AG09309 (cell line): ENCODE measurements around the gene GFOD2.

ENCODE experiments used
- DNase-seq: peaks from one replicate; pipeline ENCODE4 v3.0.0-alpha.2; 2010; ENCODE audit warnings: low read depth
- H3K4me3 ChIP-seq: 2 replicates; pipeline ENCODE4 v1.5.1; 2011; ENCODE audit warnings: mild to moderate bottlenecking, low read depth, low read length, moderate library complexity; ENCODE audit not compliant: control insufficient read depth
- TF ChIP-seq, protein P1 (sequence below): IDR thresholded peaks from 2 replicates; pipeline ENCODE4 v1.5.1; 2011; ENCODE audit warnings: mild to moderate bottlenecking, low read depth, low read length, inconsistent platforms; ENCODE audit not compliant: insufficient read depth, control insufficient read depth; ENCODE audit errors: missing control alignments

The GFOD2 gene, protein sequence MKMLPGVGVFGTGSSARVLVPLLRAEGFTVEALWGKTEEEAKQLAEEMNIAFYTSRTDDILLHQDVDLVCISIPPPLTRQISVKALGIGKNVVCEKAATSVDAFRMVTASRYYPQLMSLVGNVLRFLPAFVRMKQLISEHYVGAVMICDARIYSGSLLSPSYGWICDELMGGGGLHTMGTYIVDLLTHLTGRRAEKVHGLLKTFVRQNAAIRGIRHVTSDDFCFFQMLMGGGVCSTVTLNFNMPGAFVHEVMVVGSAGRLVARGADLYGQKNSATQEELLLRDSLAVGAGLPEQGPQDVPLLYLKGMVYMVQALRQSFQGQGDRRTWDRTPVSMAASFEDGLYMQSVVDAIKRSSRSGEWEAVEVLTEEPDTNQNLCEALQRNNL

DNA sequence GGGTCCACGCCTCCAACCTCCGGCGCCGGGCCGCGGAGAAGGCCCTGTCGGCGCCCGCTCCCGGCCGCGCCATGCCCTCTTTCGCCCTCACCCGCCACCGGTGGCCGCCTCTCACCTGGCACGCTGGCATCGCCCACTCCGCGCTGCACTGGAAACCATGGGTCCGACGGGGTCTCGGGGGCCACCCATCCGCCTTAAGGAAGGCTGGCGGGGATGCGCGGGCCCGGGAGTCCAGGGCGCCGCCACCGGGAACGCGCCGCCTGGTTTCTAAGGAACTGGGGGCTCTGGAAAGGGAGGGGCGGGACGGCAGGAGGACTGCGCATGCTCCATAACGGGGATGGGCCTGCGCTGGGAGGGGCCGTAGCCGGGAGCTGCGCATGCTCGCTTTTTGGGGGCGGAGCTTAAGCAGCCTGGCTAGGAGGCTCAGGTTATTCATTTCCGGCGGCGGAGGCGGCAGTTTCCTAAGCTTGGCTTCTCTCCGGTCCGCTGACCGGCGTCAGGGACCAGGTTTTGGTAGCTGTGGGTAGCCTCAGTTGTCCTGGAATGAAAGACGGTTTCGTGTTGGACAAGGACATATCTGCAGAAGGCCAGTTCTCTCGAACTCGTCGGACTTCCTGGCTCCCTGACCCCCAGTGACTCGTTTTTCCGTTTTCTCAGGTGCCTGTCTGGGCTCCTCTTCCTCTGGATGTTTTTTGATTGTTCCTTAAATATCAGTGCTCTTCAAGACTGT, at the start of gene GFOD2:
GFOD2 (minus strand) TSS at position 269 of the 730 bp plus-strand sequence. CDS start 33,601 bp downstream, outside the sequence.
- peak within 1 kb of the TSS; percentile 78 for H3K4me3 ChIP-seq
- peak; percentile 71 for DNase-seq
- TF ChIP-seq, protein P1, sequence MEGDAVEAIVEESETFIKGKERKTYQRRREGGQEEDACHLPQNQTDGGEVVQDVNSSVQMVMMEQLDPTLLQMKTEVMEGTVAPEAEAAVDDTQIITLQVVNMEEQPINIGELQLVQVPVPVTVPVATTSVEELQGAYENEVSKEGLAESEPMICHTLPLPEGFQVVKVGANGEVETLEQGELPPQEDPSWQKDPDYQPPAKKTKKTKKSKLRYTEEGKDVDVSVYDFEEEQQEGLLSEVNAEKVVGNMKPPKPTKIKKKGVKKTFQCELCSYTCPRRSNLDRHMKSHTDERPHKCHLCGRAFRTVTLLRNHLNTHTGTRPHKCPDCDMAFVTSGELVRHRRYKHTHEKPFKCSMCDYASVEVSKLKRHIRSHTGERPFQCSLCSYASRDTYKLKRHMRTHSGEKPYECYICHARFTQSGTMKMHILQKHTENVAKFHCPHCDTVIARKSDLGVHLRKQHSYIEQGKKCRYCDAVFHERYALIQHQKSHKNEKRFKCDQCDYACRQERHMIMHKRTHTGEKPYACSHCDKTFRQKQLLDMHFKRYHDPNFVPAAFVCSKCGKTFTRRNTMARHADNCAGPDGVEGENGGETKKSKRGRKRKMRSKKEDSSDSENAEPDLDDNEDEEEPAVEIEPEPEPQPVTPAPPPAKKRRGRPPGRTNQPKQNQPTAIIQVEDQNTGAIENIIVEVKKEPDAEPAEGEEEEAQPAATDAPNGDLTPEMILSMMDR = no peak

DNA sequence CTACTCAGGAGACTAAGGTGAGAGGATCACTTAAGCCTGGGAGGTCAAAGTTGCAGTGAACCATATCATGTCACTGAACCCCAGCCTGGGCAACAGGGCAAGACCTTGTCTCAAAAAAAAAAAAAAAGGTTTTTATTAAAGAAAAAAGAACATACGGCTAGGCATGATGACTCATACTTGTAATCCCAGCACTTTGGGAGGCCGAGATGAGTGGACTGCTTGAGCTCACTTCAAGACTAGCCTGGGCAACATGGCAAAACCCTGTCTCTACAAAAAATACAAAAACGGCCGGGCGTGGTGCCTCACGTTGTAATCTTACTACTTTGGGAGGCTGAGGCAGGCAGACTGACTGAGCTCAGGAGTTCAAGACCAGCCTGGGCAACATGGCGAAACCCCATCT, 48.8 kb upstream of the GFOD2 start:
- peak; percentile 32 for DNase-seq

DNA sequence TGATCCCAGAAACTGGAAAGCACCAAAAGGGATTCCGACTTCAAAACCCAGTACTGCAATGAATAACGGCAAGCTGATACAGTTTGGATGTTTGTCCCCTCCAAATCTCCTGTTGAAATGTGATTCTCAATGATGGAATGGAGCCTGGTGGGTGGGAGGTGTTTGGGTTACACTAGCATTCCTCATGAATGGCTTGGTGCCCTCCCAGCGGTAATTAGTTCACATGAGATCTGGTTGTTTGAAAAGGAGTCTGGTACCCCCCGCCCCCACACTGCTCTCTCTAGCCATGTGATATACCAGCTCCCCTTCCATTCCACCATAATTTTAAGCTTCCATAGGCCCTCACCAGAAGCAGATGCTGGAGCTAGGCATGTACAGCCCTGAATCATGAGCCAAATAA, 47.2 kb upstream of the GFOD2 start:
- no peak for DNase-seq
- H3K4me3 ChIP-seq = no peak overlapping the region
- TF ChIP-seq, protein P1 = no peak

More for the DNA sequence above, 48.8 kb upstream of the GFOD2 start:
- TF ChIP-seq, protein P1 = no peak
- no peak overlapping the region for H3K4me3 ChIP-seq

DNA sequence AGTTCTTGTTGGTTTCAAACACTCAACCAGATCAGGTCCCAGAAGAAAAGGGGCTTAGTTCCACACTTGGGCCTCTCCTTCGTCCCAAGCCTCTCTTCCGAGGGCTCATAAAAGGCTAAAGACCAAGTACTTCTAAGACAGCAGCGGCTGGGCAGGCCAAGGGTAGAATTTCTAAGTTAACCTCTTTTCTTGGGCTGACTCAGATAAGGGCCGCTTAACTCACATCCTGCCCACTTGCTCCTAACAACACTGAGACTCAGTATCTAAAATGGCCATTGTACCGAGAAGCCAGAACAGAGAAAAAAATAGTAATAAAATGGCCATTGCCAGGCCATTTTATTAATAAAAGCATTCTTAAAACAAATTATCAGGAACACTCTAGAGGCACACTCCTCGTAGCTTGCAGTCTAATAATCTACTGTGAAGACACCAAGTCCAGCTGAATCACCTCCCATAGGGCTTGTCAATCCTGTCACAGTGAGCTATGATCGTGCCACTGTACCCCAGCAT, 45.1 kb upstream of the GFOD2 start:
- no peak overlapping the region for H3K4me3 ChIP-seq
- DNase-seq = no peak
- TF ChIP-seq, protein P1 = no peak

DNA sequence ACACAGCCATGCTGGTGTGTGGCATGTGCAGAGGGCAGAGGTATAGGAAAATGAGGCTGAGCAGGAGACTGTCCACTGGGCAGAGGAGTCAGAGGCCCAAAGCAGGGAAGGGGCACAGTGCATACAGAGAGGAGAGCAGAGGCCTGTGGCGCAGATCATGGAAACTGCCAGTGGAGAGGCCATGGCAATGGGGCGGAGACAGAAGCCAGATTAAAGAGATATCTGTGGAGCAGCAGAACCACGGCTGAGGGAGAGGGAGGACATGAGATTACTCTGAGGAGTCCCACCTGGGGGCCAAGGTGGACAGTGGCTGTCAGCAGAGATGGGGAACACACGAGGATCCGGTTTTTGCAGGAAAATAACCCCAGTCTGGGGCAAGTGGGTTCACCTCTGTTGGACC, 44.0 kb upstream of the GFOD2 start:
- DNase-seq = no peak
- H3K4me3 ChIP-seq = no peak overlapping the region
- TF ChIP-seq, protein P1 = no peak

DNA sequence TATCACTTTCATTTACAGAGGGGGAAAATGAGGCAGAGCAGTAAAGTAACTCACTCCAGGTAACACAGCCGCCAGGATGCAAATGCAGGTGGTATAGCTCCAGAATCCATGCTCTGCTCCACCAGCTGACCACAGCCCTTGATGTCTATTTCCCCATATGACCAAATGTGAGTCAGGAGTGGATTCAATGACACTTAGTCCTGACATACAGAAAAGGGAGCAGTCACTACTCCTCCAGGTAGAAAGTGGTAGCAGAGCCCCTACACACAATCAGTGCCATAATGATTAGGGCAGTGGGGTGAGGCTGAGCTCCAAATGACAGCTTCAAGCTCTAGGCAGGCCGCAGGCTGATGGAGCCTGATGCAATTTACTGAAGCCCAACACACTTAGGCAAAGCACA, 43.3 kb upstream of the GFOD2 start:
- DNase-seq = no peak
- H3K4me3 ChIP-seq = no peak overlapping the region
- TF ChIP-seq, protein P1 = no peak
